Mucosa of descending colon (tissue), 3 donors: ENCODE measurements around the gene TXNRD2. TPM values are rescaled to one million over a fixed set of nuclear protein-coding genes. Genes with fewer than 3 reads are reported as not detected.
A peak's percentile ranks its signal among the peaks of the same experiment; 100 is the strongest.

Experiments
- ATAC-seq: fragments of 200-7000 bp; cut with Tn5 transposase; one replicate; pipeline ENCODE4 v1.9.1; 2020; ENCODE audit warnings: mild to moderate bottlenecking, moderate library complexity
- DNase-seq, 3 donors: peaks; one replicate each; pipeline ENCODE4 v3.0.0-alpha.2; 2020
- H3K36me3 ChIP-seq: fragments of 200-600 bp; one replicate; pipeline ENCODE4 v1.8.0; 2021; ENCODE audit warnings: low read depth, mild to moderate bottlenecking
- H3K4me1 ChIP-seq: fragments of 200-600 bp; one replicate; pipeline ENCODE4 v1.8.0; 2021; ENCODE audit warnings: low read depth, mild to moderate bottlenecking
- H3K4me3 ChIP-seq: fragments of 200-600 bp; one replicate; pipeline ENCODE4 v1.8.0; 2021; ENCODE audit warnings: mild to moderate bottlenecking
- H3K9me3 ChIP-seq: fragments of 200-600 bp; one replicate; pipeline ENCODE4 v1.8.0; 2021; ENCODE audit warnings: mild to moderate bottlenecking
- intact Hi-C, 2 donors: fragments of 100-400 bp; cut with DNase I in 1 of 2; cut with micrococcal nuclease in 1 of 2; formaldehyde crosslinking; loops; one replicate each; pipeline versions ENCODE4 v1.11.0 to v1.11.1; 2022; cut with DNase I, micrococcal nuclease
- total RNA-seq, 3 donors: library from RNA; stranded (reverse); fragmentation: NEBNext Ultra II Directional in 2 of 3; extraction: Animal tissue kit (Norgen Biotek cat#: 25700) in 2 of 3; gene quantifications; one replicate each; pipeline versions ENCODE4 v1.2.1 to v1.2.4, GENCODE V29; 2021 to 2023
- TF ChIP-seq, protein P1 (sequence below): fragments of 200-600 bp; IDR thresholded peaks from one replicate; pipeline ENCODE4 v1.8.0; 2022; ENCODE audit warnings: antibody characterized with exemption, mild to moderate bottlenecking
- donor health status: DM: no; HTN: no; CAD: no; lungs with moderate emphysema.
- donor health status: DM: no; HTN: no; CAD: no.
- donor health status: DM: no; HTN: yes; CAD: no.

The TXNRD2 gene
- total RNA-seq, 3 donors from 2014 or later: 20.9 to 23.6 (median 22.6) TPM

DNA sequence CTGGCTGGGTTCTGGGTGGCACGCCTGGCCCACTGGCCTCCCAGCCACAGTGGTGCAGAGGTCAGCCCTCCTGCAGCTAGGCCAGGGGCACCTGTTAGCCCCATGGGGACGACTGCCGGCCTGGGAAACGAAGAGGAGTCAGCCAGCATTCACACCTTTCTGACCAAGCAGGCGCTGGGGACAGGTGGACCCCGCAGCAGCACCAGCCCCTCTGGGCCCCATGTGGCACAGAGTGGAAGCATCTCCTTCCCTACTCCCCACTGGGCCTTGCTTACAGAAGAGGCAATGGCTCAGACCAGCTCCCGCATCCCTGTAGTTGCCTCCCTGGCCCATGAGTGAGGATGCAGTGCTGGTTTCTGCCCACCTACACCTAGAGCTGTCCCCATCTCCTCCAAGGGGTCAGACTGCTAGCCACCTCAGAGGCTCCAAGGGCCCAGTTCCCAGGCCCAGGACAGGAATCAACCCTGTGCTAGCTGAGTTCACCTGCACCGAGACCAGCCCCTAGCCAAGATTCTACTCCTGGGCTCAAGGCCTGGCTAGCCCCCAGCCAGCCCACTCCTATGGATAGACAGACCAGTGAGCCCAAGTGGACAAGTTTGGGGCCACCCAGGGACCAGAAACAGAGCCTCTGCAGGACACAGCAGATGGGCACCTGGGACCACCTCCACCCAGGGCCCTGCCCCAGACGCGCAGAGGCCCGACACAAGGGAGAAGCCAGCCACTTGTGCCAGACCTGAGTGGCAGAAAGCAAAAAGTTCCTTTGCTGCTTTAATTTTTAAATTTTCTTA is 27.7 kb upstream of the TXNRD2 start:
- TF ChIP-seq, protein P1, sequence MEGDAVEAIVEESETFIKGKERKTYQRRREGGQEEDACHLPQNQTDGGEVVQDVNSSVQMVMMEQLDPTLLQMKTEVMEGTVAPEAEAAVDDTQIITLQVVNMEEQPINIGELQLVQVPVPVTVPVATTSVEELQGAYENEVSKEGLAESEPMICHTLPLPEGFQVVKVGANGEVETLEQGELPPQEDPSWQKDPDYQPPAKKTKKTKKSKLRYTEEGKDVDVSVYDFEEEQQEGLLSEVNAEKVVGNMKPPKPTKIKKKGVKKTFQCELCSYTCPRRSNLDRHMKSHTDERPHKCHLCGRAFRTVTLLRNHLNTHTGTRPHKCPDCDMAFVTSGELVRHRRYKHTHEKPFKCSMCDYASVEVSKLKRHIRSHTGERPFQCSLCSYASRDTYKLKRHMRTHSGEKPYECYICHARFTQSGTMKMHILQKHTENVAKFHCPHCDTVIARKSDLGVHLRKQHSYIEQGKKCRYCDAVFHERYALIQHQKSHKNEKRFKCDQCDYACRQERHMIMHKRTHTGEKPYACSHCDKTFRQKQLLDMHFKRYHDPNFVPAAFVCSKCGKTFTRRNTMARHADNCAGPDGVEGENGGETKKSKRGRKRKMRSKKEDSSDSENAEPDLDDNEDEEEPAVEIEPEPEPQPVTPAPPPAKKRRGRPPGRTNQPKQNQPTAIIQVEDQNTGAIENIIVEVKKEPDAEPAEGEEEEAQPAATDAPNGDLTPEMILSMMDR: no peak
- no peaks in the 10 kb centered on the region for H3K4me1 ChIP-seq
- ATAC-seq: no peak
- no peaks in the 10 kb centered on the region for H3K9me3 ChIP-seq
- intact Hi-C loops: no loop called here
- no peaks in the 10 kb centered on the region for H3K36me3 ChIP-seq
- no peak overlapping the region for H3K4me3 ChIP-seq
- peak in 1 of 3 donors; percentile 40 for DNase-seq

DNA sequence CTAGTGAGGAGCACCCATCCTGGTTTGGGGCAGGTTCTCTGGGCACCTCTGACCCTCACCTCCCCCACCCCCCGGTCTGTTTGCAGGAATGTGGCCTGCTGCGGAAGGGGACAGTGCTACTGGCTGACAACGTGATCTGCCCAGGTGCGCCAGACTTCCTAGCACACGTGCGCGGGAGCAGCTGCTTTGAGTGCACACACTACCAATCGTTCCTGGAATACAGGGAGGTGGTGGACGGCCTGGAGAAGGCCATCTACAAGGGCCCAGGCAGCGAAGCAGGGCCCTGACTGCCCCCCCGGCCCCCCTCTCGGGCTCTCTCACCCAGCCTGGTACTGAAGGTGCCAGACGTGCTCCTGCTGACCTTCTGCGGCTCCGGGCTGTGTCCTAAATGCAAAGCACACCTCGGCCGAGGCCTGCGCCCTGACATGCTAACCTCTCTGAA is 26.9 kb upstream of the TXNRD2 start:
- peaks cover 5% of the 10 kb centered on the region for H3K4me1 ChIP-seq
- peak in 1 of 3 donors; percentile 43 for DNase-seq
- no peaks in the 10 kb centered on the region for H3K9me3 ChIP-seq
- H3K4me3 ChIP-seq: no peak overlapping the region
- no peaks in the 10 kb centered on the region for H3K36me3 ChIP-seq
- TF ChIP-seq, protein P1: no peak
- intact Hi-C loops: no loop called here
- no peak for ATAC-seq

- ATAC-seq: no peak
- DNase-seq: no peak
- intact Hi-C loops: no loop called here
- Histone ChIP-seq H3K4me1 (peaks cover 6% of the 10 kb centered on the region), H3K9me3 (no peaks in the 10 kb centered on the region), H3K4me3 (no peak overlapping the region), H3K36me3 (peaks cover 2% of the 10 kb centered on the region)
- TF ChIP-seq, protein P1: no peak
Measured at GRCh38 chr22:19967850-19968449, 26.3 kb upstream of the TXNRD2 start.

DNA sequence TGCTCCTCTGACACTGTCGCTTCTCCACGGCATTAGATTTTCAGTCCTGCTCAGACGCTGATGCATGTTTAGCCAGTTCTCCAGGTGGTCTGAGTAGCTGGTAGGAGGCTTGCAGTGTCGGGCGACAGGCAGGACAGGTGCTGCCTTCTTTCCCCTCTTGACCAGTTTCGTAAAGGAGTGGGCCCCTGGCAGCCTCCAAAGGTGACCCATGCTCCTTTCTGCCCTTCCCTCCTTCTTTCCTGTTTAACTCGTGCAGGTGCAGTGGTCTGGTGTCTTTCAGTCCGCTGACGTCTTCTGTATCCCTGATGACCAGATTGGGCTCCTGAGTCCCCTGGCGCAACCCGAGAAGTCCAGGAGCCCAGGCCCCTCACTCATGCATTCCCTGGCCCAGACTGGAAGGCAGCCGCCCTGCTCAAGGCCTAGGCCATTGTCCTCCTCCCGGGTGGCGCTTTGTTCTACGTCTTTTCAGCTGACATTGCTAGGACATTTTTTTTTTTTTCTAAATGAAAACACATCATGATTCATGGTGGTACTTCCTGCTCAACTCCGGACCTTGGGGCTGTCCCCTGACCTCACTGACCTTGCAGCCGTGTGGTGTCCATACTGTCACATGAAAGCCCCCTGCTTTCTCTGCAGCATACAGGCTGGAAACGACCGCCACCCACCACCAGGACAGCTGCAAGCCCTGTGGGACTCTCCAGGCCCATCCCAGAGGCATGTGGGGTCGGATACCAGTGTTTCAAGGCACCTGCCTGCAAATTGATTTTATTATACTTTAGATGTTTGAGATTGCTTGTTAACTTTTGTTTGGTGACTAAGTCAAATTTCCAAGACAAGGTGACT is 25.5 kb upstream of the TXNRD2 start:
- DNase-seq: no peak
- intact Hi-C loops: no loop called here
- H3K36me3 ChIP-seq: peaks cover 3% of the 10 kb centered on the region
- no peaks in the 10 kb centered on the region for H3K9me3 ChIP-seq
- H3K4me3 ChIP-seq: no peak overlapping the region
- H3K4me1 ChIP-seq: peaks cover 14% of the 10 kb centered on the region
- ATAC-seq: no peak
- TF ChIP-seq, protein P1: no peak

GRCh38 chr22:19965771-19966709 is 24.4 kb upstream of the TXNRD2 start:
- H3K36me3 ChIP-seq: peaks cover 3% of the 10 kb centered on the region
- DNase-seq (peak in 1 of 3 donors; percentile 33), ATAC-seq (no peak)
- H3K4me3 ChIP-seq: no peak overlapping the region
- TF ChIP-seq, protein P1: no peak
- no peaks in the 10 kb centered on the region for H3K9me3 ChIP-seq
- intact Hi-C loops: no loop called here
- peaks cover 19% of the 10 kb centered on the region for H3K4me1 ChIP-seq
